Measurements from ENCODE around the gene PRDM16.
A peak's percentile ranks its signal among the peaks of the same experiment; 100 is the strongest.

PRDM16 gene

GRCh38 chr1:3365523-3366125 is 296.6 kb downstream of the PRDM16 start:
- ChIA-PET POLR2A (ENCODE audit: low non-redundant PET) (no interaction called here), CTCF (no interaction called here)
- no peak for TF ChIP-seq CTCF (conservative IDR thresholded peaks at IDR 0.05; ENCODE audit: low read depth)
- no peak overlapping the region for H3K27ac ChIP-seq
- no peak for DNase-seq (ENCODE audit: low spot score)

- ChIA-PET POLR2A (ENCODE audit: low non-redundant PET) (no interaction called here), CTCF (no interaction called here)
- no peak for TF ChIP-seq CTCF (conservative IDR thresholded peaks at IDR 0.05; ENCODE audit: low read depth)
- H3K27ac ChIP-seq, result no peak overlapping the region
- no peak for DNase-seq (ENCODE audit: low spot score)
Measured at GRCh38 chr1:3366126-3367051, 297.4 kb downstream of the PRDM16 start.

GRCh38 chr1:3367376-3367775 is 298.4 kb downstream of the PRDM16 start:
- no peak for TF ChIP-seq CTCF (conservative IDR thresholded peaks at IDR 0.05; ENCODE audit: low read depth)
- POLR2A ChIA-PET (ENCODE audit: low non-redundant PET), result no interaction called here
- DNase-seq (ENCODE audit: low spot score), result no peak
- H3K27ac ChIP-seq, result no peak overlapping the region
- CTCF ChIA-PET, result no interaction called here

GRCh38 chr1:3368059-3368458 is 299.1 kb downstream of the PRDM16 start:
- H3K27ac ChIP-seq, result no peak overlapping the region
- ChIA-PET CTCF (no interaction called here), POLR2A (ENCODE audit: low non-redundant PET) (no interaction called here)
- TF ChIP-seq CTCF (conservative IDR thresholded peaks at IDR 0.05; ENCODE audit: low read depth), result no peak
- no peak for DNase-seq (ENCODE audit: low spot score)

GRCh38 chr1:3368711-3369445 is 299.9 kb downstream of the PRDM16 start:
- TF ChIP-seq CTCF (conservative IDR thresholded peaks at IDR 0.05; ENCODE audit: low read depth), result no peak
- no peak for DNase-seq (ENCODE audit: low spot score)
- no peak overlapping the region for H3K27ac ChIP-seq
- ChIA-PET POLR2A (ENCODE audit: low non-redundant PET) (no interaction called here), CTCF (no interaction called here)

- ChIA-PET CTCF (no interaction called here), POLR2A (ENCODE audit: low non-redundant PET) (no interaction called here)
- no peak overlapping the region for H3K27ac ChIP-seq
- no peak for TF ChIP-seq CTCF (conservative IDR thresholded peaks at IDR 0.05; ENCODE audit: low read depth)
- peak; percentile 32 for DNase-seq (ENCODE audit: low spot score)
Measured at GRCh38 chr1:3369446-3370076, 300.6 kb downstream of the PRDM16 start.
